GM23248 (cell line): ENCODE data around the gene ZNF175. TPM values are rescaled to one million over a fixed set of nuclear protein-coding genes. Genes with fewer than 3 reads are reported as not detected.
A peak's percentile ranks its signal among the peaks of the same experiment; 100 is the strongest.

Experiments used
- DNase-seq: peaks from one replicate; pipeline ENCODE4 v3.0.0-alpha.2; 2015
- H2AFZ ChIP-seq: fragments of 200-600 bp; sonication (generic); 2 replicates; pipeline ENCODE4 v1.6.1; 2016; ENCODE audit warnings: antibody characterized with exemption
- H3F3A ChIP-seq: fragments of 200-600 bp; sonication (generic); 2 replicates; pipeline ENCODE4 v1.6.1; 2016; ENCODE audit warnings: mild to moderate bottlenecking, antibody characterized with exemption, mixed run types; ENCODE audit not compliant: insufficient read depth
- H3K27ac ChIP-seq: fragments of 200-600 bp; sonication (generic); 2 replicates; pipeline ENCODE4 v1.5.1; 2016; ENCODE audit warnings: mild to moderate bottlenecking
- H3K27me3 ChIP-seq: fragments of 200-600 bp; sonication (generic); replicated peaks from 2 replicates; pipeline ENCODE4 v1.6.1; 2016; ENCODE audit warnings: mild to moderate bottlenecking; ENCODE audit not compliant: insufficient read depth
- H3K36me3 ChIP-seq: fragments of 200-600 bp; sonication (generic); 2 replicates; pipeline ENCODE4 v1.6.1; 2016; ENCODE audit warnings: low read depth, mild to moderate bottlenecking
- H3K4me1 ChIP-seq: fragments of 200-600 bp; sonication (generic); 2 replicates; pipeline ENCODE4 v1.6.1; 2016; ENCODE audit warnings: mild to moderate bottlenecking; ENCODE audit not compliant: insufficient read depth
- H3K4me2 ChIP-seq: fragments of 200-600 bp; sonication (generic); one replicate; pipeline ENCODE4 v1.6.1; 2016; ENCODE audit warnings: mild to moderate bottlenecking; ENCODE audit not compliant: unreplicated experiment
- H3K4me3 ChIP-seq: fragments of 200-600 bp; sonication (generic); 2 replicates; pipeline ENCODE4 v1.5.1; 2016; ENCODE audit warnings: mild to moderate bottlenecking
- H3K79me2 ChIP-seq: fragments of 200-600 bp; sonication (generic); 2 replicates; pipeline ENCODE4 v1.6.1; 2016; ENCODE audit warnings: mild to moderate bottlenecking; ENCODE audit not compliant: insufficient read depth
- H3K9ac ChIP-seq: fragments of 200-600 bp; sonication (generic); 2 replicates; pipeline ENCODE4 v1.6.1; 2016; ENCODE audit warnings: mild to moderate bottlenecking
- H3K9me2 ChIP-seq: fragments of 200-600 bp; sonication (generic); 2 replicates; pipeline ENCODE4 v1.6.1; 2016; ENCODE audit warnings: mixed run types, mild to moderate bottlenecking, moderate library complexity; ENCODE audit not compliant: insufficient read depth
- H3K9me3 ChIP-seq: fragments of 200-600 bp; sonication (generic); one replicate; pipeline ENCODE4 v1.6.1; 2017; ENCODE audit warnings: low read depth
- H4K20me1 ChIP-seq: fragments of 200-600 bp; sonication (generic); 2 replicates; pipeline ENCODE4 v1.6.0; 2016; ENCODE audit not compliant: insufficient read depth
- EZH2 ChIP-seq: fragments of 200-600 bp; sonication (generic); IDR thresholded peaks from 2 replicates; pipeline ENCODE4 v1.6.1; 2018; ENCODE audit warnings: antibody characterized with exemption, mild to moderate bottlenecking; ENCODE audit not compliant: insufficient read depth, poor library complexity, severe bottlenecking
- EZH2phosphoT487 ChIP-seq: fragments of 200-600 bp; sonication (generic); IDR thresholded peaks from 2 replicates; pipeline ENCODE4 v1.6.1; 2018; ENCODE audit warnings: antibody characterized with exemption, moderate library complexity, mild to moderate bottlenecking, low read depth; ENCODE audit not compliant: insufficient read depth
- WGBS, 2 experiments: methylation state at CpG; one replicate each; pipeline ENCODE4 v1.1.6; 2015 to 2017; ENCODE audit warnings: low lambda C conversion rate in 2 of 2, low coverage in 1 of 2; ENCODE audit errors: missing lambda C conversion rate in 2 of 2; 5-methylcytosine and 5-hydroxymethylcytosine counted together
- in situ Hi-C: fragments of 300-500 bp; cut with MboI; formaldehyde crosslinking; loops from 2 replicates; pipeline ENCODE4 v1.15.0; 2020
- polyA plus RNA-seq: library from polyadenylated mRNA; unstranded; fragments of >200 nt; fragmentation: Nextera tagmentation; extraction: Ambion mirVana; gene quantifications from 2 replicates; pipeline ENCODE4 v1.2.1, GENCODE V29; 2016
- total RNA-seq: library from RNA; depleted of rRNA; stranded (reverse); fragments of >200 nt; shearing (Covaris generic); gene quantifications from 2 replicates; pipeline ENCODE4 v1.2.3, GENCODE V29; 2014

The ZNF175 gene
- total and polyA plus RNA-seq, 2 experiments from 2014 or later: 2.4 to 2.6 TPM

- TF ChIP-seq EZH2phosphoT487: no peak
- no peak for TF ChIP-seq EZH2
- Histone ChIP-seq H3K9me2 (no peaks in the 10 kb centered on the region), H3K4me1 (no peaks in the 10 kb centered on the region), H4K20me1 (no peaks in the 10 kb centered on the region), H3K4me2 (no peak overlapping the region), H3K27ac (no peak overlapping the region), H3K79me2 (no peaks in the 10 kb centered on the region), H3K9me3 (no peaks in the 10 kb centered on the region), H3K9ac (no peak overlapping the region), H2AFZ (no peak overlapping the region), H3K4me3 (no peak overlapping the region), H3F3A (no peaks in the 10 kb centered on the region), H3K27me3 (no peaks in the 10 kb centered on the region), H3K36me3 (no peaks in the 10 kb centered on the region)
- in situ Hi-C loops: no loop called here
- DNase-seq: peak; percentile 83
- 18 to 23% methylated on average over 13 of the region's 13 CpGs for WGBS, 2 experiments
These were observed 37.0 kb downstream of the ZNF175 start for GRCh38 chr19:51607920-51608562.

GRCh38 chr19:51610576-51610975 lies 39.5 kb downstream of the ZNF175 start:
- WGBS, 2 experiments: 27 to 31% methylated on average over 1 of the region's 1 CpG
- no peaks in the 10 kb centered on the region for H3F3A ChIP-seq
- H3K27ac ChIP-seq: no peak overlapping the region
- H3K4me1 ChIP-seq: no peaks in the 10 kb centered on the region
- H3K36me3 ChIP-seq: no peaks in the 10 kb centered on the region
- no peak overlapping the region for H3K4me2 ChIP-seq
- H2AFZ ChIP-seq: no peak overlapping the region
- no peaks in the 10 kb centered on the region for H3K9me2 ChIP-seq
- TF ChIP-seq EZH2 (no peak), EZH2phosphoT487 (no peak)
- DNase-seq: no peak
- no peaks in the 10 kb centered on the region for H3K27me3 ChIP-seq
- no peaks in the 10 kb centered on the region for H4K20me1 ChIP-seq
- H3K9me3 ChIP-seq: no peaks in the 10 kb centered on the region
- in situ Hi-C loops: no loop called here
- no peak overlapping the region for H3K9ac ChIP-seq
- H3K79me2 ChIP-seq: no peaks in the 10 kb centered on the region
- H3K4me3 ChIP-seq: no peak overlapping the region

- Histone ChIP-seq H3K9me3 (no peaks in the 10 kb centered on the region), H3F3A (no peaks in the 10 kb centered on the region), H3K4me2 (no peak overlapping the region), H3K4me1 (no peaks in the 10 kb centered on the region), H2AFZ (no peak overlapping the region), H3K27ac (no peak overlapping the region), H3K9ac (no peak overlapping the region), H3K36me3 (no peaks in the 10 kb centered on the region), H3K79me2 (no peaks in the 10 kb centered on the region), H4K20me1 (no peaks in the 10 kb centered on the region), H3K9me2 (no peaks in the 10 kb centered on the region), H3K4me3 (no peak overlapping the region), H3K27me3 (no peaks in the 10 kb centered on the region)
- no peak for DNase-seq
- TF ChIP-seq EZH2phosphoT487: no peak
- TF ChIP-seq EZH2: no peak
- WGBS, 2 experiments: 27 to 31% methylated on average over 5 of the region's 5 CpGs
- in situ Hi-C loops: no loop called here
These were observed 43.7 kb downstream of the ZNF175 start for GRCh38 chr19:51614789-51615188.

GRCh38 chr19:51615991-51616390 lies 44.9 kb downstream of the ZNF175 start:
- Histone ChIP-seq H3K4me2 (no peak overlapping the region), H3K36me3 (no peaks in the 10 kb centered on the region), H3F3A (no peaks in the 10 kb centered on the region), H4K20me1 (no peaks in the 10 kb centered on the region), H3K27me3 (no peaks in the 10 kb centered on the region), H3K9me2 (no peaks in the 10 kb centered on the region), H3K79me2 (no peaks in the 10 kb centered on the region), H3K9me3 (no peaks in the 10 kb centered on the region), H3K27ac (no peak overlapping the region), H2AFZ (no peak overlapping the region), H3K4me1 (no peaks in the 10 kb centered on the region), H3K4me3 (no peak overlapping the region), H3K9ac (no peak overlapping the region)
- 36 to 51% methylated on average over 6 to 7 of the region's 7 CpGs for WGBS, 2 experiments
- TF ChIP-seq EZH2: no peak
- TF ChIP-seq EZH2phosphoT487: no peak
- in situ Hi-C loops: no loop called here
- DNase-seq: no peak
